ENCODE measurements around the gene CDH23. TPM values are rescaled to one million over a fixed set of nuclear protein-coding genes. Genes with fewer than 3 reads are reported as not detected.

The CDH23 gene
- total RNA-seq, 1 experiment from 2014 or later = 7.8 TPM

- intact Hi-C loops (cut with micrococcal nuclease; ENCODE audit: unreplicated experiment) = loop anchor here (5.0 kb wide), 3 partner anchors 98 to 498 kb away; partner anchors contain the start of gene CDH23
- POLR2A ChIA-PET (ENCODE audit: unreplicated experiment) = no interaction called here
- TF ChIP-seq, protein P1, sequence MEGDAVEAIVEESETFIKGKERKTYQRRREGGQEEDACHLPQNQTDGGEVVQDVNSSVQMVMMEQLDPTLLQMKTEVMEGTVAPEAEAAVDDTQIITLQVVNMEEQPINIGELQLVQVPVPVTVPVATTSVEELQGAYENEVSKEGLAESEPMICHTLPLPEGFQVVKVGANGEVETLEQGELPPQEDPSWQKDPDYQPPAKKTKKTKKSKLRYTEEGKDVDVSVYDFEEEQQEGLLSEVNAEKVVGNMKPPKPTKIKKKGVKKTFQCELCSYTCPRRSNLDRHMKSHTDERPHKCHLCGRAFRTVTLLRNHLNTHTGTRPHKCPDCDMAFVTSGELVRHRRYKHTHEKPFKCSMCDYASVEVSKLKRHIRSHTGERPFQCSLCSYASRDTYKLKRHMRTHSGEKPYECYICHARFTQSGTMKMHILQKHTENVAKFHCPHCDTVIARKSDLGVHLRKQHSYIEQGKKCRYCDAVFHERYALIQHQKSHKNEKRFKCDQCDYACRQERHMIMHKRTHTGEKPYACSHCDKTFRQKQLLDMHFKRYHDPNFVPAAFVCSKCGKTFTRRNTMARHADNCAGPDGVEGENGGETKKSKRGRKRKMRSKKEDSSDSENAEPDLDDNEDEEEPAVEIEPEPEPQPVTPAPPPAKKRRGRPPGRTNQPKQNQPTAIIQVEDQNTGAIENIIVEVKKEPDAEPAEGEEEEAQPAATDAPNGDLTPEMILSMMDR (conservative IDR thresholded peaks at IDR 0.05) = no peak
- TF ChIP-seq EZH2 (IDR thresholded peaks at IDR 0.05; ENCODE audit: low read depth) = no peak
These were observed 413.5 kb downstream of the CDH23 start for GRCh38 chr10:71810048-71810750.

DNA sequence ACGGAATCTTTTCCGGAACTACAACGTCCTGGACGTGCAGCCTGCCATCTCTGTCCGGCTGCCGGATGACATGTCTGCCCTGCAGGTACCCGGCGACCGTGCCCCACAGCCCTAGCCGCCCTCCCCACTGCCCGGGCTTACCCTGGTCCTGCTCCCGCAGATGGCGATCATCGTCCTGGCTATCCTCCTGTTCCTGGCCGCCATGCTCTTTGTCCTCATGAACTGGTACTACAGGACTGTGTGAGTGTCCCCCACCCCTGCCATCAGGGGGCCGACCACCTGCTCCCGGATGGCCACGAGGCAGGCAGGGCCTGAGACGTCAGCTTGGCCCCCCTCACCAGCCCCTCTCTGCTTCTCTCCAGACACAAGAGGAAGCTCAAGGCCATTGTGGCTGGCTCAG lies 414.6 kb downstream of the CDH23 start:
- Histone ChIP-seq H3K27me3 (ENCODE audit: insufficient read depth, low read depth) (no peaks in the 10 kb centered on the region), H3K27ac (no peak overlapping the region), H3K36me3 (ENCODE audit: low read depth) (no peaks in the 10 kb centered on the region), H3K4me1 (replicated peaks; ENCODE audit: insufficient read depth) (no peaks in the 10 kb centered on the region), H3K9me3 (ENCODE audit: insufficient read depth, low read depth) (no peaks in the 10 kb centered on the region), H3K79me2 (ENCODE audit: low read depth) (no peaks in the 10 kb centered on the region), H3K4me2 (no peak overlapping the region), H3F3A (ENCODE audit: insufficient read depth, low read depth) (peaks cover 5% of the 10 kb centered on the region; the same call in 1 of the 2 replicates), H2AFZ (no peak overlapping the region), H4K20me1 (ENCODE audit: insufficient read depth) (0 out of 2 replicates have a peak, but pooled peaks cover 3% of the 10 kb centered on the region), H3K4me3 (no peak overlapping the region), H3K9me2 (ENCODE audit: insufficient read depth) (no peaks in the 10 kb centered on the region)
- peak in 1 of 2 experiments; percentile 1 for DNase-seq
- BruUV-seq (replicated peaks) = no TSS peak
- ChIA-PET POLR2A (ENCODE audit: unreplicated experiment) (no interaction called here), CTCF (interaction anchor here (0.6 to 1.1 kb wide), 2 partner anchors 103 to 115 kb away, joined by 3 read pairs; no protein-coding TSS in a partner anchor)
- intact Hi-C loops (cut with micrococcal nuclease; ENCODE audit: unreplicated experiment) = loop anchor here (5.0 kb wide), 3 partner anchors 99 to 499 kb away; partner anchors contain the start of gene CDH23
- TF ChIP-seq EZH2 (IDR thresholded peaks at IDR 0.05; ENCODE audit: low read depth) = no peak
- TF ChIP-seq, protein P1 (conservative IDR thresholded peaks at IDR 0.05) = no peak

More at GRCh38 chr10:71810048-71810750, 413.5 kb downstream of the CDH23 start:
- no peaks in the 10 kb centered on the region for H3K9me2 ChIP-seq (ENCODE audit: insufficient read depth)
- H3K27ac ChIP-seq = no peak overlapping the region
- H4K20me1 ChIP-seq (ENCODE audit: insufficient read depth) = no peaks in the 10 kb centered on the region
- H2AFZ ChIP-seq = no peak overlapping the region
- no TSS peak for BruUV-seq (replicated peaks)
- no peak overlapping the region for H3K4me3 ChIP-seq
- H3F3A ChIP-seq (ENCODE audit: insufficient read depth, low read depth) = no peaks in the 10 kb centered on the region; the same call in 1 of the 2 replicates
- H3K4me1 ChIP-seq (replicated peaks; ENCODE audit: insufficient read depth) = no peaks in the 10 kb centered on the region
- CTCF ChIA-PET = no interaction called here
- H3K27me3 ChIP-seq (ENCODE audit: insufficient read depth, low read depth) = no peaks in the 10 kb centered on the region
- H3K79me2 ChIP-seq (ENCODE audit: low read depth) = no peaks in the 10 kb centered on the region
- DNase-seq = peak in 1 of 2 experiments; percentile 25
- no peaks in the 10 kb centered on the region for H3K36me3 ChIP-seq (ENCODE audit: low read depth)
- no peak overlapping the region for H3K4me2 ChIP-seq
- H3K9me3 ChIP-seq (ENCODE audit: insufficient read depth, low read depth) = no peaks in the 10 kb centered on the region

DNA sequence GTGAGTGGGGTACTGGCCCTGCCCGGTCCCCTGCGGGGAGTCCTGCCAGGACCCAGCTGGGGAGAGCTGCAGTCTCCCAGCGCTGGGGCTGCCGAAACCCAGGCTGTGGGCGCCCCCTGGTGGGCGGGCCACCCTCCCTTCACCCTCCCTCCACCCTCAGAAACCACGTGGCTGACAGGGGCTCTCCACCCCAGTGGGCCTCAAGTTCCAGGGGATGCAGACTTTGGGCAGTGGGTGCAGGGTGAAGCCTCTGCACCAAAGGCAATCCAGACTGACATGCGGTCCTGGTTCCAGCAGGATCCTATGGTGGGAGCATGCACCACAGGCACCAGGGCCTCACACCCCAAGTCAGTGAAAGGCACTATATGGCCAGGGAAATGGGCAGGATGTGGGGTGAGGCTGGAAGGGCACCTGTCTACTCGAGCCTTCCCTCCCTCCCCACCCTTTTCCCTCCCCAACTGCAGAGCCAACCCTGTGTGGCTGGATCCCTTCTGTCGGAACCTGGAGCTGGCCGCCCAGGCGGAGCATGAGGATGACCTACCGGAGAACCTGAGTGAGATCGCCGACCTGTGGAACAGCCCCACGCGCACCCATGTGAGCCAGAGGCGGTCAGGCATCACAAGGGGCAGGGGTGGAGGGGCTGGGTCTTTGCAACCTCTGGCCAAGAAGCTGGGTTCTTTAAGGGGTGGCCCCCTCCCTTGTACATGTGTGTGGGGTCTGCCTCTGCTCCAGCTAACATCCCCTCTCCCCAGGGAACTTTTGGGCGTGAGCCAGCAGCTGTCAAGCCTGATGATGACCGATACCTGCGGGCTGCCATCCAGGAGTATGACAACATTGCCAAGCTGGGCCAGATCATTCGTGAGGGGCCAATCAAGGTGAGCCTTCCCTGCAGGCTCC lies 415.5 kb downstream of the CDH23 start:
- Histone ChIP-seq H3K27ac (no peak overlapping the region), H3K4me3 (no peak overlapping the region), H3K36me3 (ENCODE audit: low read depth) (peaks cover 8% of the 10 kb centered on the region; the same call in 1 of the 2 replicates), H3F3A (ENCODE audit: insufficient read depth, low read depth) (peaks cover 10% of the 10 kb centered on the region; the same call in 1 of the 2 replicates), H3K4me1 (replicated peaks; ENCODE audit: insufficient read depth) (no peaks in the 10 kb centered on the region), H3K27me3 (ENCODE audit: insufficient read depth, low read depth) (no peaks in the 10 kb centered on the region), H3K79me2 (ENCODE audit: low read depth) (no peaks in the 10 kb centered on the region), H3K9me2 (ENCODE audit: insufficient read depth) (no peaks in the 10 kb centered on the region), H3K9me3 (ENCODE audit: insufficient read depth, low read depth) (no peaks in the 10 kb centered on the region), H3K4me2 (no peak overlapping the region), H4K20me1 (ENCODE audit: insufficient read depth) (0 out of 2 replicates have a peak, but pooled peaks cover 3% of the 10 kb centered on the region), H2AFZ (no peak overlapping the region)
- ChIA-PET POLR2A (ENCODE audit: unreplicated experiment) (interaction anchor here (0.5 kb wide), 1 partner anchor 585 kb away, joined by 12 read pairs; no protein-coding TSS in a partner anchor), CTCF (interaction anchor here (0.7 to 1.1 kb wide), 3 partner anchors 115 to 170 kb away, joined by 3 to 15 read pairs (median 4); no protein-coding TSS in a partner anchor)
- TF ChIP-seq EZH2 (IDR thresholded peaks at IDR 0.05; ENCODE audit: low read depth) = no peak
- TF ChIP-seq, protein P1 (conservative IDR thresholded peaks at IDR 0.05) = peak; percentile 90
- BruUV-seq (replicated peaks) = no TSS peak
- intact Hi-C loops (cut with micrococcal nuclease; ENCODE audit: unreplicated experiment) = loop anchor here (5.0 kb wide), 3 partner anchors 100 to 500 kb away; partner anchors contain the start of gene CDH23
- peak; percentile 31 to 71 for DNase-seq
